HG03097 (cell line): ENCODE measurements around the gene CYS1.
"Not testable (repeated sequence)": the region's sequence is repeated elsewhere in the genome, so short reads cannot be mapped to it uniquely, and the experiment has no call there.

ENCODE experiments used
- ATAC-seq: cut with Tn5 transposase; IDR thresholded peaks from one replicate; pipeline ENCODE4 v1.9.1; 2021; ENCODE audit not compliant: unreplicated experiment, low FRiP score

The CYS1 gene

DNA sequence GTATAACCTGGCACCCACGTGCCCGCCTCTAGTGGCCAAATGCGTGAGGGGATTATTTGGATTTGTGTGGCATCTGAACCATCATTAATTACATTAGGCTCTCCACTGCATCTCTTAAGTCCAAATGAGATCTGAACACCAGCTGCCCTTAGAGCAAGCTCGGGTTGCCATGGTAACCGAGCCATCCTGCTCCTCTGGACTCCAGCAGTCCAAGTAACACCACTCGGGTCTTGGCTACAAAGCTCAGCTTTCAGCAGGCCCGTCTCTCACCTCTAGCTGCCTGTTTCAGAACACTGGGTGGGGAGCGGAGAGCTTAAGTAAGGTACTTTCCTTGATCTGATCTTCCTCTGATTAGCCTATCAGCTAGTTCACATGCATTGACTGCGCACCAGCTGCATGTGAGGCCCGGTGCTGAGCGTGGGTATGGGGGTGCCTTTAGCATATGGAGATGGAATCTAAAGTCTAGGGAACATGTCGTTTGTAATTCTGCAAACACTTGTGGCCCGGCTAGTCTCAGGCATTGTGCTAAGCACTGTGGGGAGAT lies 14.1 kb upstream of the CYS1 start:
- ATAC-seq: no peak

DNA sequence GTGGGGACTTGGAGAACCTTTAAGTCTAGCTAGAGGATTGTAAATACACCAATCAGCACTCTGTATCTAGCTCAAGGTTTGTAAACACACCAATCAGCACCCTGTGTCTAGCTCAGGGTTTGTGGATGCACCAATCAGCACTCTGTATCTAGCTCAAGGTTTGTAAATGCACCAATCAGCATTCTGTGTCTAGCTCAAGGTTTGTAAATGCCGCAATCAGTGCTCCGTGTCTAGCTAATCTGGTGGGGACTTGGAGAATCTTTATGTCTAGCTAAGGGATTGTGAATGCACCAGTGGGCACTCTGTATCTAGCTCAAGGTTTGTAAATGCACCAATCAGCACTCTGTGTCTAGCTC lies 11.7 kb upstream of the CYS1 start:
- ATAC-seq: not testable (repeated sequence)

DNA sequence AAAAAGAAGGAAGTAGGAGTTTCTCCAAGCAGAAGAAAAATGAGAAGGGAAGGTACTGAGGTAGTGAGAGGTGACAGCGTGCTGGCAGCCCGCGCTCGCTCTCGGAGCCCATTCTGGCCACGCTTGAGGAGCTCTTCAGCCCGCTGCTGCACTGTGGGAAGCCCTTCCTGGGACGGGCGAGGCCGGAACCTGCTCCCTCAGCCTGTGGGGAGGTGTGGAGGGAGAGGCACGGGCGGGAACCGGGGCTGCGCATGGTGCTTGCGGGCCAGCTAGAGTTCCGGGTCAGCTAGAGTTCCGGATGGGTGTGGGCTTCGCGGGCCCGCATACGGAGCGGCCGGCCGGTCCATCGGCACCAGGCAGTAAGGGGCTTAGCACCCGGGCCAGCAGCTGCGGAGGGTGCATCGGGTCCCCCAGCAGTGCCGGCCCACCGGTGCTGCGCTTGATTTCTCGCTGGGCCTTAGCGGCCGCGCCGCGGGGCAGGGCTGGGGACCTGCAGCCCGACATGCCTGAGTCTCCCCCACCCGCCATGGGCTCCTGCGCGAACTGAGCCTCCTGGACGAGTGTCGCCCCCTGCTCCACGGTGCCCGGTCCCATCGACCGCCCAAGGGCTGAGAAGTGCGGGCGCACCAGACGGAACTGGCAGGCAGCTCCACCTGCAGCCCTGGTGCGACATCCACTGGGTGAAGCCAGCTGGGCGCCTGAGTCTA lies 11.1 kb upstream of the CYS1 start:
- no peak for ATAC-seq

DNA sequence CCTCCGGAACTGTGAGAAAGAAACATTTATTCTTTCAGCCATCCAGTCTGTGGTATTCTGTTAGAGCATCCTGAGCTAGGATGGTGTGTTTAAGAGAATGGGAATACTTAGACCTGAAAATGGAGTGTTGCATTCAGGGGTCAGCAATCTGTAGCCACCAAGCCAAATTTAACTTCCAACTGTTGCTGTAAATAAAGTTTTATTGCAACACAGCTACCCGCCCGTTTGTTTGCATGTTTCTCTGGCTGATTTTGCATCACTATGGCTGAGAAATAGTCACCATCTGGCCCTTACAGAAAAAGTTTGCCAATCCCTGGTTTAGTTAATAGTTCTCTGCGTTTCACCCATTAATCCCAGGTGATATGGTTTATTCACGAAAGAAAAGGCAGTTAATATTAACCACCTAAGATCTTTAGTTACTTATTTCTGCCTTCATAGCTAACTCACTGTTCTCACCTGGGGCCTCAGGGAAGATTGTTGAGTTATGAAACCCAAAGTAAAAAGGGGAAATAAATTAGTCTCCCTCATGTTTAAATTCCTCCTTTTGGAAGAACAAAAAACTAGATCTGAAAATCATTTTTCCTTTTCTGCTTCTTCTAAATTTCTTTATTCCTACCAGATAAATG lies 9.5 kb upstream of the CYS1 start:
- ATAC-seq: peak; percentile 52

DNA sequence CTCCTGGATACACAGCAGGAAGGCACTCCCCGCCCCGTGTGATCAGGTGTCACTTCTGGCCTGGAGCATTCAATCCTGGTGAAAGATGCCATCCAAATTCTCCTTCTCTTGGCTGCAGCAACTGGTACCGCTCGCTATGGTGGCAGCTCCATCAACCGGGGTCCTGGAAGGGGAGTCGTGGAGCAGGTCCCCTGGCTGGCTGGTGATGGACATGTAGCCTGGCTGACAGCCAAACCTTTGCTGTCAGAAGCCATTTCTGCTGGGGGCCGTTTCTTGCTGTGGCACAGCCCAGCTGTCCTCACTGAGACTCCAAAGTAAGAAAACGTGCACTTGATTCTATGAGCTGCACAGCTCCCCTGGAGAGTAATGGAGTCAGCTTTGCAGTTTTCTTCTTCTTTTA lies 7.1 kb upstream of the CYS1 start:
- ATAC-seq: no peak

DNA sequence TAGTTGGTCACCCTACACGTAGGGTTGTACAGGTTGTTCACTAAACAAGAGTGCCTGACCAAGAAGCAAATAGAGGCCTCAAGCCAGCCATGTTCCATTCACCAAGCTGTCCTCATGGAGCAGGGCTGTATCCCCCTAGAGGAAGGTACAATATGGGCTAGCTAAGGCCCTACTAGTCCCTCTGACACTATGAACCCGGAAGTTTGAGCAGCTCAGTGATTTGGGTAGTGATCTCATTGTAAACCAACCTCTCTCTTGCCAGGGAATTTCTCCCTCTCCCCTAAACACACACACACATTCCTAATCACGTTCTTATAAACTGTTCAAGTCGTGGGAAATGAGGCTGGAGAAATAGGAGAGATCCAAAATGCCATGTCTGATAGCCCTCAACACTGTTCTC lies 6.7 kb upstream of the CYS1 start:
- no peak for ATAC-seq

DNA sequence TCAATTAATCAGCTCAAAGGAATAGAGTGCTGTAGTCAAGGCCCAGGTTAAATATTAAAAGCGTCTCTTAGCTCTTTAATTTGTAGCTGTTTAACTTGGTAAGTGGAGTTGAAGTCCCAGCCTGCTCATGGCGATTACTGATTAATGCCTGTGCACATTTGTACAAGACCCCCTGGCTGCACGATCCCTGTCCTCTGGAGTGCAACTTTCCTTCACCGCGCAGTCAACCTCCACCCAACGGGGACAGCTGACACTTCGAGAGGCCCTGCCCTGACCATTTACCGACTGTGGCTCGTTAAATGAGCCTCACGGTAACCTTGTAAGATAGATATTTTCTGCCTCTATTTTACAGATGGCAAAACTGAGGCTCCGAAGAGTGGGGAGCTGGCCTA lies 5.5 kb upstream of the CYS1 start:
- no peak for ATAC-seq

DNA sequence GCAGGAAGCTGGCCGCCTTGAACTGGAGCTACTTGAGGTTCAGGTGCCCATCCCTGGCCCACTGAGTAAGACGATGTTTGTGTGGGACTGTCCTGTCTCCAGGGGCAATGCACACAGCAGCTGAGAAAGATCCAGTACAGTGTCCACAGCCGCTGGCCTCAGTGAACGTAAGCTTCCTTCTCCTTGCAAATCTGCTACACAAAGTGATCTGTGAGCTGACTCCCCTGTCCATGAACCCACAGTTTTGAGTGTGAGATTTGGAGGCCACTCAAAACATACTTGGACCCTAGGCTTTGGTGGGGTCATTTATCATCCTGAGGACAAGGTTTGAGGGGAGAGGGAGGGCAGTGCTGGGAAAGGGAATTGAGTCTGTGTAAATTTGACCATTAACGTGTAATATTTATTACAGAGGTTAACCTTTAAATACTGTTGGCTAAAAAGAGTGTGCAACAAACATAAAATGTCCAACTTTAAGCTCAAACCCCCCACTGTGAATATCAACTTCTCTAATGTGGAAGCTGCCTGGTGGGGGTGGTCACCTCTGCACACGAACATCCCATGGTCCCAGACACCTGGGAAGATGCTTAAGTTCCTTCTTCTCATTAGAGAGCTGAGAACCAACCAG lies 4.9 kb upstream of the CYS1 start:
- no peak for ATAC-seq

DNA sequence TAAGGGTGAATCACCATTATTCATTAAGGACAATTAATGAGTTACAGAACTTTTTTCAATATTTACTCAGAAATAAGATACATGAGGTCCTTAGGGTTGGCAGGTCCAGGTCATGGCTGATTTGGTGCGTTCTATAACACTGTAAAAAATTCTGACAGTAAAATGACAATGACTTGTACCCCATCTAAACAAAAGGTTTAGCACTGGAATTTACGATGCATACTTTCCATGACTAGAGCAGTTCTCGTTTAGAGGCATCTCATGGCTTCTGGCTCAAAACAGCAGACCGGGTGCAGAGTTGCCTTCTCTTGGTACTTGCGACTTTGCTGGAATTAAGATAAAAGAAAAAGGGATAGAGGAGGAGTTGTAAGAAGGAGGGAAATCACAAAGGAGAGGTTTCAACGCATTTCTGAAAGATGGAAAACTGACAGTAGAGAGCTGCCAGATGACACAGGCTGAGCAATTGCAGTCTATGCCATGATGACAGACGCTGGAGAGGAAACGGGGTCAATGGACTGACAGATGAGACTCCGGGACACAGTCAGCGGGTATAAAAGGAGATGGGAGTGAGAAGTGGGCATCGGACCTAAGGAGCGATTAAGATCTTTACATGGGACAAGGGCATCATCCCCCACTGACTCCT lies 4.1 kb upstream of the CYS1 start:
- ATAC-seq: no peak

DNA sequence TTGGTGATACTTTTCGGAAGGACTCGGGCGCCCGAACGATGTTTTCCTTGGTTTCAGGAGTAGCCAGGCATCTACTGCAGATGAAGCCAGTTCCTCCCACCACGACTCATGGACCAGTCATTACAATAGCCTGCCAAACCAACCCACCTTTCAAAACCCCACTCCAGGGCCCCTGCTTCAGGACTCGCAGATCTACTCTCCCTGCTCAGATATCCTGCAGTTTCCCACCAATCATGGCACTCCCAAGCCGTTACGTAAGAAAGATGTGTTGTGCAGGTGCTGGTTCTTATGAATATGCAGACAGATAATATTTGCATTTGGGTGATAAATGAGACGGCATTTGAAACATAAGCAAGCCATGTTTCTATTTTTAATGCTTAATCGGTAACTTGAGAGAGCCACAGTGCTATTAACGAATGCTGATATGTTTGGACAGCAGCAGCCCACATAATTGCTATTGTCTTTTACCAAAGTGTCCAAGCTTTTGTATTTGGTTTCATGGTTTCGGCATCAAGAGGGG lies 3.5 kb upstream of the CYS1 start:
- no peak for ATAC-seq

DNA sequence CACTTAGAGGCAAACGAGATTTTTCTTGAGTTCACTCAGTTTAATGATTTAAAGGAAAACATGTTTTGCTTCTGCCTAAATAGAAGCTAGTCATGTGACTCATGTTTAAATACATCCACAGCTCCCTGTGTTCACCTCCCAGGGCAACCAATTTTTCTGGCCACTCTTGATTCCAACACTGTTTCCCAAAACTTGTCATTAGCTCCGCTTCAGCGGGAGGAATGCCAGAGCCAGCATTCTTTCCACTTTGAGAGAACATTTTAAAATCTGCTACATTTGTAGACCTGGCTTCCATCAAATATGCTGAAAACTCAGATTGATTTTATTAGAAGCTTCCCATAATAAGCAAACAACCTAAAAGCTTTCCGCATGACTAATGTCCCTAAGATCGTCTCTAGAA lies 2.8 kb upstream of the CYS1 start:
- no peak for ATAC-seq

DNA sequence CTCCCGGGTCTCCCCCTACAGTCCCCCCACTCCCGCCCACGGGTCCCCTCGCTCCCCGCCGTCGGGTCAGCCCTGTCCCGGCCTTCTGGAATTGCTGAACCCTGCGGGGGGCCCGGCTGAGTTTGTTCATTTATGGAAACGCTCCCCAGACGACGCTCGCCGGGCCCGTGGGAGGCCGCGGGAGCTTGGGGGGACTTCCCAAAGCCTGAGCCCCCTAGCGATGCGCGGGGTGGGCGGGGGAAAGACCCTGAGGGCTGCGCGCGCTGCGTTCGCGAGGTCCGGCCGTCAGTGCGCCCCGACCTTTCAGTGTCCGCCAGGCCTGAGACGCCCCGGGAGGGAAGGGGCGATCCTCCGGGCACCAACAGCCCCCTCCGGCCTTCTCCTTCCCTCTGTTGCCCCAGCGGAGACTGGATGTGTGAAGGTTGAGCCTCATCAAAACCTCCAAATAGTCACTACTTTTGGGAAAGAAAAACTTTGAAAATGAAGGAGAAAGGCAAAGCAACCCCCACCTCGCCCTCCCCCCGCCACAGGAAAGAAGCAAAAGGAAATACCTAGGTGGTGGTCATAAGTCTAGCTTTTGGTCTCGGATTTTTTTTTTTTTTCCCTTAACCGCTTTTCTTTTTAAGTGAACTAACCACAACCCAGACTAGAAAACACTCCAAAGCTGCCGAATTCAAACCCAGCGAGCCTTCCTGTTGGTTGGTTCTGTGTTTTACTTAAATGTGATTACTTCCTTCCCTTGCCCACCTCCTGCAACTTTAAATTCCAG lies 509 bp upstream of the CYS1 start:
- peak; percentile 33 for ATAC-seq

DNA sequence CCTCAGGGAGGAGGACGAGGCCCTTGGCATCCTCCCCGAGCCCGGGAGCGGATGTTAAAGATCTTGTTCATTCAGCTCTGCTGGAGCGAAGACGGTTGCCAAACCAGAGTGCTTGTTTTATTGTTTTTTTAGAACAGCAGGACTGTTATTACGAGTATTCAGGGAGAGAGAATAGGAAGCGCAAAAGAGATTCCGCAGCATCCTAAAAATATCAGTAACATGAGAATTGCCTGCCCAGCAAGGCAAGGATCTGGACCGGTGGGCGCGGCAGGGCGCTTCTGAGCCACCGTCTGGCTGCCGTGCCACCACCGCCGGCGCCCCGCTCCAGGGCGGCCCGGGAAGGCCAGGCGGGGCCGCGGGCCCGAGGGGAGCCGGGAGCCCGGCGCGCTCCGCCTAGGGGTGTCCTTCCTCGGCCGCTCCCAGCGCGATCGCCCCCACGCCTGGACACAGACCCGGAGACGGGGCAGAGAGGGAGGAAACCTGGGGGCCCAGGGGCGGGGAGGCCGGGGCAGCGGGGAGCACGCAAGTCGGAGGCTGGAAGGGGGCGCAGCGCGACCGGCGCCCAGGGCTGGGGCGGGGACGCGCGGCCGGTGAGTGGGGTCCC lies 843 bp downstream of the CYS1 start:
- peak; percentile 19 for ATAC-seq

DNA sequence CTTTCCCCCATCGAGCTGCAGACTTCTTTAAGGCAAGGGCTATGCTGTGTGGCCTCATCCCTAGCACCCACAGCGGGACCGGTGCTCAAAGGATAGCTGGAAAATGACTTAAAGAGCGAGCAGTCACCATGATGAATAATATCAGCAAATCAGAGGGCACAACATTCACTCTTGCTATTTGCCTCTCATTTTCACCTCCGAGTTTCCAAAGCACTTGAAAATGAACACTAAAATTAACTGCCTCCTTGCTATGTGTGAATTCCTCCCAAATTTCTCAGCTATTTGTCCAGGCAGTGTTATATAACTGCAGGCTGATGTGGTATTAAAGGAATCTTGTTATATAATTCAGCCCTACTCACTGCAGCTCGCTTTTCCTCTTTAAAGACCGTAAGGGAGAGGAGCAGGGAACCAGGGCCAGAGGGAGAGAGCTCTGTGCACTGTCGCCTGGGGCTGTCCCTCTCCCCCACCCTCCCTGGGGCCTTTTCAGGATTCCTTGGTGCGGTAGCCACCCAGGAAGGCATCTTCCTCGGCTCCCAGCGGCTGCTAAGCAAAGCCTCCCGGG lies 1.4 kb downstream of the CYS1 start:
- ATAC-seq: no peak

DNA sequence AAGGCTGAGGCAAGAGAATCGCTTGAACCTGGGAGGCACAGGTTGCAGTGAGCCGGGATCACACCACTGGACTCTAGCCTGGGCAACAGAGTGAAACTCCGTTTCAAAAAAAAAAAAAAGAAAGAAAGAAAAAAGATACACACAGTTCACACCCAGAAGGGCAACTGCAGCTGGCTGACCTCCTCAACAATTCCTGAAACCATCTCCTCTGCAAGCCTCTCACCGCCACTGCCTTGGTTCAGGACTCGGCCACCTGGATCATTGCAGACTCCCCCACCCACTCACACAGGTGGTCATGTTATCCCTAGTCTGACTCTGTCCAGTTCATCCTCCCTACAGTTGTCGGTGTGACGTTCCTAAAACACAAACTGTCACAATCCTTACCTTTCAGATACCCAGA lies 2.2 kb downstream of the CYS1 start:
- no peak for ATAC-seq

DNA sequence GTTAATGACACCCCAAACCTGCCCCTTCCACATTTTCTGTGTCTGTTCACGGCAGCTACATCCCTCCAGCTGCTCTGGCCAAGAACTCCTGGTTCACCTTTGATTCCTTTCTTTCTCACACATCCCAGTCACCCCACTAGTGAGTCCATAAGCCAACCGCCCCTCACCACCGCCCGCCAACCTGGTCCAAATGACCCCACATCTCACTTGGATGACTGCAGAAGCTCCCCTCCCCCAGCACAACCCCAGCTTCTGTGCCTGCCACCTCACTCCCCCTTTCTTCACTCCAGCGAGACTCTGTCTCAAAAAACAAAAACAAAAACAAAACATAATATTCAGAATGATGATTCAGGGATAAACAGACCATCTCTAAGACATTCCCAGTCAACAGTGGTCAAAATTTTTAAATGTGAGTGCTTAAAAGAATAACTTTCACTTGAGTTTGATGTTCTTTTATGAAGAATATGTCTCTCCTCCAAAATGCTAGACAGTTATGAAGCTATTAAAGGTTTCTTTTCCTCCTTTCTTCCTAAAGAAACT lies 3.2 kb downstream of the CYS1 start:
- ATAC-seq: no peak

DNA sequence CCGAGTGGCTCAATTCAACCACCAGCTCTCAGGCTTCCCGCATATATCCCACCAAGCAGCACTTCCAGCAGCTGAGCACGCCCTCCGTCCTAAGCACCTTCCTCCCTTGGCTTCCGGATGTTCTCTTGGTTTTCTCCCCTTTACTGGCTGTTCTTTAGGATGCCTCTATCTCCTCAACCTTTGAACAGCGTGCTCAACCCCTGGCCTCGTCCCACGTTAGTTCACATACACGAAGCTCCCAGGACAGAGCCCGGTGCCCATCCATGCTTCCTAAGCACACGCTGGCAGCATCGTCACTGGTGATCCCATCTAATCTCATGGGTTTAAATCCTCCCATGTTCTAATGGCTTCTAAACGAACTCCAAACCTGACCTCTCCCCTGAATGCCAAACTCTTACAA lies 3.7 kb downstream of the CYS1 start:
- ATAC-seq: no peak

DNA sequence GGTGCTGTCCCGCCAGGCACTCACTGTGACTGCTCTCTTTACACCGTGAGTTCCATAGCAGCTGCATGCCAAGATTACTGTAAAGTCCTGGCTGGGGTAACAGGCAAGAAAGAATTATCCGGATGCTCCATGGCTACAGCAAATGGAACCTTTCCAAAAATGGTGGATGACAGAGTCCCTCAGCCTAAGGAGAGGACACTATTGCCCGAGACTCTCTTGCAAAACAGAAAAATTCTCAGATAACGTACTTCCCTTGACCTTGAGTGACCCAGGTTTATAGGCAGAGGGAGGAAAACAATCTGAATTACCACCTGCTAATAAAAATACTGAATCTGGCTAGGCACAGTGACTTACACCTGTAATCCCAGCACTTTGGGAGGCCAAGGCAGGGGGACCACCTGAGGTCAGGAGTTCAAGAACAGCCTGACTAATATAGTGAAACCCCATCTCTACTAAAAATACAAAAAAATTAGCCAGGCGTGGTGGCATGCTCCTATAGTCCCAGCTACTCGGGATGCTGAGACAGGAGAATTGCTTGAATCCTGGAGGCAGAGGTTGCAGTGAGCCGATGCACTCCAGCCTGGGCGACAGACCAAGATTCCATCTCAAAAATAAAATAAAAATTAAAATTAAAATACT lies 4.5 kb downstream of the CYS1 start:
- ATAC-seq: no peak

DNA sequence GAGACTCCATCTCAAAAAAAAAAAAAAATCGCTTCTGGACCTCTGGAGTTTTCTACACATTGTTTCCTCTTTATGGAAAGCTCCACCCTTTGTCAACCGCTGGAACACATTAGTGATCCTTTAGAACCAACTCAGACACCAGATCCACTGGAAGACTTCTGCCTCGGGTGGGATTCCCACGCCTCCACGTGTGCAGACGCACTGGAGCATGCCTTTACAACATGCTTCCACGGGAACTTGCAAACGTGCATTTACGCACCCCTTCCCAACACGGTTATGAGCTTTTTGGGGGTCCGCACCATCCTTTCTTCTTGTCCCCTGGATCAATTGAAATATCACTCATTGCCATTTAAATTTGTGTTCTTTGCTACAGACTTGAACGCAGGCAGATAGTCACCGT lies 5.1 kb downstream of the CYS1 start:
- no peak for ATAC-seq
